WTC11 (cell line): ENCODE data around the gene RAD18. TPM values are rescaled to one million over a fixed set of nuclear protein-coding genes. Genes with fewer than 3 reads are reported as not detected.

Experiments used
- CREB1 ChIP-seq: sonication (generic); formaldehyde crosslinking; IDR thresholded peaks from 2 replicates; pipeline ENCODE4 v1.8.0; 2023; ENCODE audit warnings: mild to moderate bottlenecking, missing genetic modification reagents
- ELF4 ChIP-seq: sonication (generic); formaldehyde crosslinking; IDR thresholded peaks from 2 replicates; pipeline ENCODE4 v1.8.1; 2022; ENCODE audit warnings: low read depth, mild to moderate bottlenecking, moderate library complexity, missing genetic modification reagents
- EMX1 ChIP-seq: fragments of 250-450 bp; sonication (Bioruptor Pico); IDR thresholded peaks from 2 replicates; pipeline ENCODE4 v1.8.0; 2021; ENCODE audit warnings: mild to moderate bottlenecking
- FOXJ3 ChIP-seq: sonication (generic); formaldehyde crosslinking; IDR thresholded peaks from 2 replicates; pipeline ENCODE4 v1.9.0; 2021; ENCODE audit warnings: missing genetic modification reagents, mild to moderate bottlenecking, borderline replicate concordance
- GABPB1 ChIP-seq: sonication (generic); formaldehyde crosslinking; IDR thresholded peaks from 2 replicates; pipeline ENCODE4 v1.8.1; 2023; ENCODE audit warnings: mild to moderate bottlenecking, missing genetic modification reagents
- IRF2 ChIP-seq: sonication (generic); formaldehyde crosslinking; IDR thresholded peaks from 2 replicates; pipeline ENCODE4 v1.8.0; 2022; ENCODE audit warnings: low read depth, missing genetic modification reagents, borderline replicate concordance
- JUN ChIP-seq: sonication (generic); formaldehyde crosslinking; IDR thresholded peaks from 2 replicates; pipeline ENCODE4 v1.8.0; 2023; ENCODE audit warnings: mild to moderate bottlenecking, missing genetic modification reagents
- NFE2L1 ChIP-seq: sonication (generic); formaldehyde crosslinking; IDR thresholded peaks from 2 replicates; pipeline ENCODE4 v1.8.1; 2023; ENCODE audit warnings: missing genetic modification reagents
- NR2C2 ChIP-seq: sonication (generic); formaldehyde crosslinking; IDR thresholded peaks from 2 replicates; pipeline ENCODE4 v1.8.0; 2022; ENCODE audit warnings: mild to moderate bottlenecking, missing genetic modification reagents
- SMAD3 ChIP-seq: sonication (generic); formaldehyde crosslinking; IDR thresholded peaks from 2 replicates; pipeline ENCODE4 v1.8.0; 2022; ENCODE audit warnings: missing genetic modification reagents, mild to moderate bottlenecking, borderline replicate concordance
- TEAD1 ChIP-seq: sonication (generic); formaldehyde crosslinking; IDR thresholded peaks from 2 replicates; pipeline ENCODE4 v1.8.0; 2022; ENCODE audit warnings: mild to moderate bottlenecking, missing genetic modification reagents
- TEAD4 ChIP-seq: sonication (generic); formaldehyde crosslinking; IDR thresholded peaks from 2 replicates; pipeline ENCODE4 v1.8.0; 2022; ENCODE audit warnings: mild to moderate bottlenecking, missing genetic modification reagents
- ZBTB21 ChIP-seq: sonication (generic); formaldehyde crosslinking; IDR thresholded peaks from 2 replicates; pipeline ENCODE4 v1.8.1; 2023; ENCODE audit warnings: mild to moderate bottlenecking, missing genetic modification reagents, borderline replicate concordance
- ZNF423 ChIP-seq: fragments of 250-450 bp; sonication (Bioruptor Pico); IDR thresholded peaks from 2 replicates; pipeline ENCODE4 v2.1.2; 2022; ENCODE audit warnings: mild to moderate bottlenecking, moderate library complexity
- total RNA-seq: library from RNA; stranded (reverse); gene quantifications from 3 replicates; pipeline ENCODE4 v1.2.3, GENCODE V29; 2021
- TF ChIP-seq, protein P1 (sequence below): fragments of 250-450 bp; sonication (Bioruptor Pico); IDR thresholded peaks from 2 replicates; pipeline ENCODE4 v1.9.0; 2021; ENCODE audit warnings: mild to moderate bottlenecking
- TF ChIP-seq, protein P2 (sequence below): sonication (generic); formaldehyde crosslinking; IDR thresholded peaks from 2 replicates; pipeline ENCODE4 v1.8.0; 2022; ENCODE audit warnings: mild to moderate bottlenecking, missing genetic modification reagents
- TF ChIP-seq, protein P3 (sequence below): sonication (generic); formaldehyde crosslinking; IDR thresholded peaks from 2 replicates; pipeline ENCODE4 v1.8.0; 2023; ENCODE audit warnings: missing genetic modification reagents, mild to moderate bottlenecking, borderline replicate concordance
- TF ChIP-seq, protein P4 (sequence below): sonication (generic); formaldehyde crosslinking; IDR thresholded peaks from 2 replicates; pipeline ENCODE4 v1.8.1; 2022; ENCODE audit warnings: low read depth, mild to moderate bottlenecking, moderate library complexity, missing genetic modification reagents, borderline replicate concordance
- TF ChIP-seq, protein P5 (sequence below): fragments of 250-450 bp; sonication (Bioruptor Pico); conservative IDR thresholded peaks from 2 replicates; pipeline ENCODE4 v1.9.0; 2021; ENCODE audit warnings: mild to moderate bottlenecking
- TF ChIP-seq, protein P6 (sequence below): sonication (generic); formaldehyde crosslinking; IDR thresholded peaks from 2 replicates; pipeline ENCODE4 v1.8.1; 2023; ENCODE audit warnings: mild to moderate bottlenecking, missing genetic modification reagents
- TF ChIP-seq, protein P7 (sequence below): sonication (generic); formaldehyde crosslinking; IDR thresholded peaks from 2 replicates; pipeline ENCODE4 v1.8.1; 2023; ENCODE audit warnings: mild to moderate bottlenecking, moderate library complexity, missing genetic modification reagents
- TF ChIP-seq, protein P8 (sequence below): sonication (generic); formaldehyde crosslinking; conservative IDR thresholded peaks from 2 replicates; pipeline ENCODE4 v1.8.1; 2022; ENCODE audit warnings: mild to moderate bottlenecking, missing genetic modification reagents
- TF ChIP-seq, protein P9 (sequence below): sonication (generic); formaldehyde crosslinking; IDR thresholded peaks from 2 replicates; pipeline ENCODE4 v1.8.0; 2022; ENCODE audit warnings: mild to moderate bottlenecking, missing genetic modification reagents

Gene RAD18
- total RNA-seq, 1 experiment from 2014 or later, result 24.4 TPM

DNA sequence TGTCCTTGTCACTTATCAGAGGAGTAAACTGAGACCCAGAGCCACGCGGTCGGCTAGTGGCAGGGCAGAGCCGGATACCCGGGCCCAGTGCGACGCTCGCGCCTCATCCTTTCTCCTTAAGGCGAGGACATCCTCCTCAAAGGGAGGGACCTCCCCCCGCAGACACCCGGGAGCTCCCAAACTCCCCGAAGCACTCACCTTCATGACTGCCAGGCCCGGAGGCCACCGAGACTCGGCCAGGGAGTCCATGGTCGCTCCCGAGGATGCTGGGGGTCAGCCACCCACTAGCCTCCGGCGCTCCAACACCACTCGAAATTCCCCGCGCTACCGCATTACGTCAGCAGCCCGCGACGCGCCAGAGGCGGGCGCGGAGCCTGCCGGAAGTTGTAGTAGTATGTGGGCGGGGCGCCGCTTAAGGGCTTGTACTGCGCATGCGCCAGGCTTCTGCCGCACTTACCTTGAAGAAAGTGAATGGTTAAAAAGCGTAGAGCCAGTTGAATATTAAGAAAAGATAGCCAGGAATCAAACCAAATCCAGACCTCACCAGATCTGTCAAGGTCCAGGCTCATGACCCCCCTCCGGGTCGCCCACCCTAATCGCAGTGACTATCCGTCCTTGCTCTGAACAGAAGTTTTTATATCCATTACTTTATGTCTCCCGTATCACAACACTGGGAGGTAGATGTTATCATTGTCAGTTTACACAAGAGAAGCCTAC, at the start of gene RAD18 (continued):
- TF ChIP-seq, protein P1, sequence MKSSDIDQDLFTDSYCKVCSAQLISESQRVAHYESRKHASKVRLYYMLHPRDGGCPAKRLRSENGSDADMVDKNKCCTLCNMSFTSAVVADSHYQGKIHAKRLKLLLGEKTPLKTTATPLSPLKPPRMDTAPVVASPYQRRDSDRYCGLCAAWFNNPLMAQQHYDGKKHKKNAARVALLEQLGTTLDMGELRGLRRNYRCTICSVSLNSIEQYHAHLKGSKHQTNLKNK (CRISPR knock-in tag), result no peak
- TF ChIP-seq FOXJ3 (CRISPR knock-in tag), result no peak
- peak; percentile 82 for TF ChIP-seq CREB1
- TF ChIP-seq NR2C2 (CRISPR knock-in tag), result no peak
- no peak for TF ChIP-seq NFE2L1 (CRISPR knock-in tag)
- no peak for TF ChIP-seq ZBTB21 (CRISPR knock-in tag)
- TF ChIP-seq, protein P2, sequence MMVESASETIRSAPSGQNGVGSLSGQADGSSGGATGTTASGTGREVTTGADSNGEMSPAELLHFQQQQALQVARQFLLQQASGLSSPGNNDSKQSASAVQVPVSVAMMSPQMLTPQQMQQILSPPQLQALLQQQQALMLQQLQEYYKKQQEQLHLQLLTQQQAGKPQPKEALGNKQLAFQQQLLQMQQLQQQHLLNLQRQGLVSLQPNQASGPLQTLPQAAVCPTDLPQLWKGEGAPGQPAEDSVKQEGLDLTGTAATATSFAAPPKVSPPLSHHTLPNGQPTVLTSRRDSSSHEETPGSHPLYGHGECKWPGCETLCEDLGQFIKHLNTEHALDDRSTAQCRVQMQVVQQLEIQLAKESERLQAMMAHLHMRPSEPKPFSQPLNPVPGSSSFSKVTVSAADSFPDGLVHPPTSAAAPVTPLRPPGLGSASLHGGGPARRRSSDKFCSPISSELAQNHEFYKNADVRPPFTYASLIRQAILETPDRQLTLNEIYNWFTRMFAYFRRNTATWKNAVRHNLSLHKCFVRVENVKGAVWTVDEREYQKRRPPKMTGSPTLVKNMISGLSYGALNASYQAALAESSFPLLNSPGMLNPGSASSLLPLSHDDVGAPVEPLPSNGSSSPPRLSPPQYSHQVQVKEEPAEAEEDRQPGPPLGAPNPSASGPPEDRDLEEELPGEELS, result peak; percentile 59; the same call in 1 of the 2 replicates
- TF ChIP-seq, protein P3, sequence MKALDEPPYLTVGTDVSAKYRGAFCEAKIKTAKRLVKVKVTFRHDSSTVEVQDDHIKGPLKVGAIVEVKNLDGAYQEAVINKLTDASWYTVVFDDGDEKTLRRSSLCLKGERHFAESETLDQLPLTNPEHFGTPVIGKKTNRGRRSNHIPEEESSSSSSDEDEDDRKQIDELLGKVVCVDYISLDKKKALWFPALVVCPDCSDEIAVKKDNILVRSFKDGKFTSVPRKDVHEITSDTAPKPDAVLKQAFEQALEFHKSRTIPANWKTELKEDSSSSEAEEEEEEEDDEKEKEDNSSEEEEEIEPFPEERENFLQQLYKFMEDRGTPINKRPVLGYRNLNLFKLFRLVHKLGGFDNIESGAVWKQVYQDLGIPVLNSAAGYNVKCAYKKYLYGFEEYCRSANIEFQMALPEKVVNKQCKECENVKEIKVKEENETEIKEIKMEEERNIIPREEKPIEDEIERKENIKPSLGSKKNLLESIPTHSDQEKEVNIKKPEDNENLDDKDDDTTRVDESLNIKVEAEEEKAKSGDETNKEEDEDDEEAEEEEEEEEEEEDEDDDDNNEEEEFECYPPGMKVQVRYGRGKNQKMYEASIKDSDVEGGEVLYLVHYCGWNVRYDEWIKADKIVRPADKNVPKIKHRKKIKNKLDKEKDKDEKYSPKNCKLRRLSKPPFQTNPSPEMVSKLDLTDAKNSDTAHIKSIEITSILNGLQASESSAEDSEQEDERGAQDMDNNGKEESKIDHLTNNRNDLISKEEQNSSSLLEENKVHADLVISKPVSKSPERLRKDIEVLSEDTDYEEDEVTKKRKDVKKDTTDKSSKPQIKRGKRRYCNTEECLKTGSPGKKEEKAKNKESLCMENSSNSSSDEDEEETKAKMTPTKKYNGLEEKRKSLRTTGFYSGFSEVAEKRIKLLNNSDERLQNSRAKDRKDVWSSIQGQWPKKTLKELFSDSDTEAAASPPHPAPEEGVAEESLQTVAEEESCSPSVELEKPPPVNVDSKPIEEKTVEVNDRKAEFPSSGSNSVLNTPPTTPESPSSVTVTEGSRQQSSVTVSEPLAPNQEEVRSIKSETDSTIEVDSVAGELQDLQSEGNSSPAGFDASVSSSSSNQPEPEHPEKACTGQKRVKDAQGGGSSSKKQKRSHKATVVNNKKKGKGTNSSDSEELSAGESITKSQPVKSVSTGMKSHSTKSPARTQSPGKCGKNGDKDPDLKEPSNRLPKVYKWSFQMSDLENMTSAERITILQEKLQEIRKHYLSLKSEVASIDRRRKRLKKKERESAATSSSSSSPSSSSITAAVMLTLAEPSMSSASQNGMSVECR (CRISPR knock-in tag), result peak; percentile 45; the same call in 1 of the 2 replicates
- TF ChIP-seq, protein P4, sequence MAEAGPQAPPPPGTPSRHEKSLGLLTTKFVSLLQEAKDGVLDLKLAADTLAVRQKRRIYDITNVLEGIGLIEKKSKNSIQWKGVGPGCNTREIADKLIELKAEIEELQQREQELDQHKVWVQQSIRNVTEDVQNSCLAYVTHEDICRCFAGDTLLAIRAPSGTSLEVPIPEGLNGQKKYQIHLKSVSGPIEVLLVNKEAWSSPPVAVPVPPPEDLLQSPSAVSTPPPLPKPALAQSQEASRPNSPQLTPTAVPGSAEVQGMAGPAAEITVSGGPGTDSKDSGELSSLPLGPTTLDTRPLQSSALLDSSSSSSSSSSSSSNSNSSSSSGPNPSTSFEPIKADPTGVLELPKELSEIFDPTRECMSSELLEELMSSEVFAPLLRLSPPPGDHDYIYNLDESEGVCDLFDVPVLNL (CRISPR knock-in tag), result peak; percentile 87; the same call in 1 of the 2 replicates
- no peak for TF ChIP-seq EMX1 (CRISPR knock-in tag)
- peak; percentile 50; the same call in 1 of the 2 replicates for TF ChIP-seq TEAD1 (CRISPR knock-in tag)
- TF ChIP-seq, protein P5, sequence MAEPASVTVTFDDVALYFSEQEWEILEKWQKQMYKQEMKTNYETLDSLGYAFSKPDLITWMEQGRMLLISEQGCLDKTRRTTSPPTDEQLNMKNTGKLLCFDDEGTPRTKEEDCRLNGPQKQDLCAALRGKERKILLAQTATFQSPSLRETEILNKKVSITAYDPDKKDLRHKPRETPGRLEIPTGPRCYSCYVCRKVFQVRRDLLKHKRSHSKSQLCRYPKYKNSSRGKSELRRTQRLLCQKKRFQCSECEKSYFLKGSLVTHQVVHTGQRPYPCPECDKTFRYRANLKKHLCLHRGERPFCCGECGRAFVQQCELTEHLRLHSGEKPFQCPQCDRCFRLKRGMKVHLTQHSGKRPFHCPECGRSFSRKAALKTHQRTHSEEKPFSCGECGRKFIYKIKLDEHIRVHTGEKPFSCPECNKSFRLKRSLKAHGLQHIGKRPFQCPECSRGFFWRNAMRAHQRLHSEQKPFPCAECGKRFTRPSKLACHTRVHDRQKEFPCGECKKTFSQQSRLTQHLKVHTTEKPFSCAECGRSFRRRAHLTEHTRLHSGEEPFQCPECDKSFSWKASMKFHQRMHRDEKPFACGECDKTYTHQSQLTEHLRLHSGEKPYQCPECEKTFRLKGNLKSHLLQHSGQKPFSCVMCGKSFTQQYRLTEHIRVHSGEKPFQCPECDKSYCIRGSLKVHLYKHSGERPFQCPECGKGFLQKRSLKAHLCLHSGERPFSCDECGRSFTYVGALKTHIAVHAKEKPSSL (CRISPR knock-in tag), result no peak
- TF ChIP-seq, protein P6, sequence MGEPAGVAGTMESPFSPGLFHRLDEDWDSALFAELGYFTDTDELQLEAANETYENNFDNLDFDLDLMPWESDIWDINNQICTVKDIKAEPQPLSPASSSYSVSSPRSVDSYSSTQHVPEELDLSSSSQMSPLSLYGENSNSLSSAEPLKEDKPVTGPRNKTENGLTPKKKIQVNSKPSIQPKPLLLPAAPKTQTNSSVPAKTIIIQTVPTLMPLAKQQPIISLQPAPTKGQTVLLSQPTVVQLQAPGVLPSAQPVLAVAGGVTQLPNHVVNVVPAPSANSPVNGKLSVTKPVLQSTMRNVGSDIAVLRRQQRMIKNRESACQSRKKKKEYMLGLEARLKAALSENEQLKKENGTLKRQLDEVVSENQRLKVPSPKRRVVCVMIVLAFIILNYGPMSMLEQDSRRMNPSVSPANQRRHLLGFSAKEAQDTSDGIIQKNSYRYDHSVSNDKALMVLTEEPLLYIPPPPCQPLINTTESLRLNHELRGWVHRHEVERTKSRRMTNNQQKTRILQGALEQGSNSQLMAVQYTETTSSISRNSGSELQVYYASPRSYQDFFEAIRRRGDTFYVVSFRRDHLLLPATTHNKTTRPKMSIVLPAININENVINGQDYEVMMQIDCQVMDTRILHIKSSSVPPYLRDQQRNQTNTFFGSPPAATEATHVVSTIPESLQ (CRISPR knock-in tag), result no peak
- no peak for TF ChIP-seq ZNF423 (CRISPR knock-in tag)
- TF ChIP-seq, protein P7, sequence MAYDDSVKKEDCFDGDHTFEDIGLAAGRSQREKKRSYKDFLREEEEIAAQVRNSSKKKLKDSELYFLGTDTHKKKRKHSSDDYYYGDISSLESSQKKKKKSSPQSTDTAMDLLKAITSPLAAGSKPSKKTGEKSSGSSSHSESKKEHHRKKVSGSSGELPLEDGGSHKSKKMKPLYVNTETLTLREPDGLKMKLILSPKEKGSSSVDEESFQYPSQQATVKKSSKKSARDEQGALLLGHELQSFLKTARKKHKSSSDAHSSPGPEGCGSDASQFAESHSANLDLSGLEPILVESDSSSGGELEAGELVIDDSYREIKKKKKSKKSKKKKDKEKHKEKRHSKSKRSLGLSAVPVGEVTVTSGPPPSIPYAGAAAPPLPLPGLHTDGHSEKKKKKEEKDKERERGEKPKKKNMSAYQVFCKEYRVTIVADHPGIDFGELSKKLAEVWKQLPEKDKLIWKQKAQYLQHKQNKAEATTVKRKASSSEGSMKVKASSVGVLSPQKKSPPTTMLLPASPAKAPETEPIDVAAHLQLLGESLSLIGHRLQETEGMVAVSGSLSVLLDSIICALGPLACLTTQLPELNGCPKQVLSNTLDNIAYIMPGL (CRISPR knock-in tag), result no peak; the same call in 1 of the 2 replicates
- TF ChIP-seq, protein P8, sequence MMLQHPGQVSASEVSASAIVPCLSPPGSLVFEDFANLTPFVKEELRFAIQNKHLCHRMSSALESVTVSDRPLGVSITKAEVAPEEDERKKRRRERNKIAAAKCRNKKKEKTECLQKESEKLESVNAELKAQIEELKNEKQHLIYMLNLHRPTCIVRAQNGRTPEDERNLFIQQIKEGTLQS (CRISPR knock-in tag), result no peak
- peak; percentile 24; the same call in 1 of the 2 replicates for TF ChIP-seq SMAD3 (CRISPR knock-in tag)
- TF ChIP-seq, protein P9, sequence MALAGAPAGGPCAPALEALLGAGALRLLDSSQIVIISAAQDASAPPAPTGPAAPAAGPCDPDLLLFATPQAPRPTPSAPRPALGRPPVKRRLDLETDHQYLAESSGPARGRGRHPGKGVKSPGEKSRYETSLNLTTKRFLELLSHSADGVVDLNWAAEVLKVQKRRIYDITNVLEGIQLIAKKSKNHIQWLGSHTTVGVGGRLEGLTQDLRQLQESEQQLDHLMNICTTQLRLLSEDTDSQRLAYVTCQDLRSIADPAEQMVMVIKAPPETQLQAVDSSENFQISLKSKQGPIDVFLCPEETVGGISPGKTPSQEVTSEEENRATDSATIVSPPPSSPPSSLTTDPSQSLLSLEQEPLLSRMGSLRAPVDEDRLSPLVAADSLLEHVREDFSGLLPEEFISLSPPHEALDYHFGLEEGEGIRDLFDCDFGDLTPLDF, result no peak
- TF ChIP-seq IRF2, result no peak
- peak; percentile 82 for TF ChIP-seq GABPB1 (CRISPR knock-in tag)
- no peak for TF ChIP-seq ELF4 (CRISPR knock-in tag)
- TF ChIP-seq JUN (CRISPR knock-in tag), result no peak
- TF ChIP-seq TEAD4 (CRISPR knock-in tag), result no peak
